ENCODE measurements around the gene ARMC12.

- no peak for TF ChIP-seq YY1 (IDR thresholded peaks at IDR 0.05; ENCODE audit: insufficient read depth, insufficient read length)
- TF ChIP-seq ZNF274 (IDR thresholded peaks at IDR 0.05; ENCODE audit: low read depth, low read length): no peak
- TF ChIP-seq SUZ12 (IDR thresholded peaks at IDR 0.05; ENCODE audit: extremely low read depth, insufficient read depth, insufficient read length): no peak
Measured at GRCh38 chr6:35745509-35745908, 8.7 kb downstream of the ARMC12 start.

Data from NT2/D1 (cell line).